ENCODE results near the gene MICAL3.
A peak's percentile ranks its signal among the peaks of the same experiment; 100 is the strongest.

Gene MICAL3

GRCh38 chr22:17783312-17783711 lies 241.0 kb downstream of the MICAL3 start:
- no peak for TF ChIP-seq CTCF (IDR thresholded peaks at IDR 0.05; ENCODE audit: extremely low read depth, insufficient read depth, missing control alignments)
- in situ Hi-C loops (cut with MboI; ENCODE audit: low pct_unique_long_range_greater_than_20kb, low sequenced_read_pairs, unreplicated experiment): no loop called here
- DNase-seq (ENCODE audit: low spot score): no peak

- in situ Hi-C loops (cut with MboI; ENCODE audit: low pct_unique_long_range_greater_than_20kb, low sequenced_read_pairs, unreplicated experiment): no loop called here
- DNase-seq (ENCODE audit: low spot score): no peak
- TF ChIP-seq CTCF (IDR thresholded peaks at IDR 0.05; ENCODE audit: extremely low read depth, insufficient read depth, missing control alignments): no peak
These were observed 241.7 kb downstream of the MICAL3 start for GRCh38 chr22:17782621-17783020.

- no peak for TF ChIP-seq CTCF (IDR thresholded peaks at IDR 0.05; ENCODE audit: extremely low read depth, insufficient read depth, missing control alignments)
- DNase-seq (ENCODE audit: low spot score): no peak
- in situ Hi-C loops (cut with MboI; ENCODE audit: low pct_unique_long_range_greater_than_20kb, low sequenced_read_pairs, unreplicated experiment): no loop called here
These were observed 242.2 kb downstream of the MICAL3 start for GRCh38 chr22:17782158-17782557.

GRCh38 chr22:17781319-17782031 lies 242.9 kb downstream of the MICAL3 start:
- DNase-seq (ENCODE audit: low spot score): peak; percentile 69
- in situ Hi-C loops (cut with MboI; ENCODE audit: low pct_unique_long_range_greater_than_20kb, low sequenced_read_pairs, unreplicated experiment): no loop called here
- no peak for TF ChIP-seq CTCF (IDR thresholded peaks at IDR 0.05; ENCODE audit: extremely low read depth, insufficient read depth, missing control alignments)

- TF ChIP-seq CTCF (IDR thresholded peaks at IDR 0.05; ENCODE audit: extremely low read depth, insufficient read depth, missing control alignments): no peak
- no peak for DNase-seq (ENCODE audit: low spot score)
- in situ Hi-C loops (cut with MboI; ENCODE audit: low pct_unique_long_range_greater_than_20kb, low sequenced_read_pairs, unreplicated experiment): no loop called here
These were observed 243.5 kb downstream of the MICAL3 start for GRCh38 chr22:17780741-17781318.

- in situ Hi-C loops (cut with MboI; ENCODE audit: low pct_unique_long_range_greater_than_20kb, low sequenced_read_pairs, unreplicated experiment): no loop called here
- TF ChIP-seq CTCF (IDR thresholded peaks at IDR 0.05; ENCODE audit: extremely low read depth, insufficient read depth, missing control alignments): no peak
- no peak for DNase-seq (ENCODE audit: low spot score)
These were observed 244.1 kb downstream of the MICAL3 start for GRCh38 chr22:17780116-17780740.

All from GM13977 (cell line).